ENCODE measurements around the gene CRHR2.

The CRHR2 gene

GRCh38 chr7:30674420-30674819 is 7.8 kb downstream of the CRHR2 start:
- no peak overlapping the region for H3K4me3 ChIP-seq (replicated peaks in 1 of 2; ENCODE audit: low read depth in 2 of 2, low read length in 2 of 2)
- DNase-seq (ENCODE audit: low read depth in 2 of 2), result no peak
- no peak for TF ChIP-seq CTCF (IDR thresholded peaks at IDR 0.05; ENCODE audit: low read depth, low read length)

GRCh38 chr7:30671793-30672465 is 10.3 kb downstream of the CRHR2 start:
- peak; percentile 76 to 80 for DNase-seq (ENCODE audit: low read depth in 2 of 2)

GRCh38 chr7:30668102-30668501 is 14.2 kb downstream of the CRHR2 start:
- H3K4me3 ChIP-seq (replicated peaks in 1 of 2; ENCODE audit: low read depth in 2 of 2, low read length in 2 of 2), result no peak overlapping the region
- no peak for TF ChIP-seq CTCF (IDR thresholded peaks at IDR 0.05; ENCODE audit: low read depth, low read length)
- no peak for DNase-seq (ENCODE audit: low read depth in 2 of 2)

More at GRCh38 chr7:30671793-30672465, 10.3 kb downstream of the CRHR2 start:
- no peak overlapping the region for H3K4me3 ChIP-seq (replicated peaks in 1 of 2; ENCODE audit: low read depth in 2 of 2, low read length in 2 of 2)
- TF ChIP-seq CTCF (IDR thresholded peaks at IDR 0.05; ENCODE audit: low read depth, low read length), result no peak

GRCh38 chr7:30667172-30667571 is 15.1 kb downstream of the CRHR2 start:
- no peak for TF ChIP-seq CTCF (IDR thresholded peaks at IDR 0.05; ENCODE audit: low read depth, low read length)
- H3K4me3 ChIP-seq (replicated peaks in 1 of 2; ENCODE audit: low read depth in 2 of 2, low read length in 2 of 2), result no peak overlapping the region
- DNase-seq (ENCODE audit: low read depth in 2 of 2), result no peak

- H3K4me3 ChIP-seq (replicated peaks in 1 of 2; ENCODE audit: low read depth in 2 of 2, low read length in 2 of 2), result no peak overlapping the region
- no peak for DNase-seq (ENCODE audit: low read depth in 2 of 2)
- TF ChIP-seq CTCF (IDR thresholded peaks at IDR 0.05; ENCODE audit: low read depth, low read length), result no peak
Measured at GRCh38 chr7:30665449-30665848, 16.8 kb downstream of the CRHR2 start.

- no peak for TF ChIP-seq CTCF (IDR thresholded peaks at IDR 0.05; ENCODE audit: low read depth, low read length)
- no peak for DNase-seq (ENCODE audit: low read depth in 2 of 2)
- H3K4me3 ChIP-seq (replicated peaks in 1 of 2; ENCODE audit: low read depth in 2 of 2, low read length in 2 of 2), result no peak overlapping the region
Measured at GRCh38 chr7:30665043-30665442, 17.2 kb downstream of the CRHR2 start.

Data from cardiac fibroblast (primary cell).